ENCODE results near the gene FNTB.

- TF ChIP-seq, protein P1, sequence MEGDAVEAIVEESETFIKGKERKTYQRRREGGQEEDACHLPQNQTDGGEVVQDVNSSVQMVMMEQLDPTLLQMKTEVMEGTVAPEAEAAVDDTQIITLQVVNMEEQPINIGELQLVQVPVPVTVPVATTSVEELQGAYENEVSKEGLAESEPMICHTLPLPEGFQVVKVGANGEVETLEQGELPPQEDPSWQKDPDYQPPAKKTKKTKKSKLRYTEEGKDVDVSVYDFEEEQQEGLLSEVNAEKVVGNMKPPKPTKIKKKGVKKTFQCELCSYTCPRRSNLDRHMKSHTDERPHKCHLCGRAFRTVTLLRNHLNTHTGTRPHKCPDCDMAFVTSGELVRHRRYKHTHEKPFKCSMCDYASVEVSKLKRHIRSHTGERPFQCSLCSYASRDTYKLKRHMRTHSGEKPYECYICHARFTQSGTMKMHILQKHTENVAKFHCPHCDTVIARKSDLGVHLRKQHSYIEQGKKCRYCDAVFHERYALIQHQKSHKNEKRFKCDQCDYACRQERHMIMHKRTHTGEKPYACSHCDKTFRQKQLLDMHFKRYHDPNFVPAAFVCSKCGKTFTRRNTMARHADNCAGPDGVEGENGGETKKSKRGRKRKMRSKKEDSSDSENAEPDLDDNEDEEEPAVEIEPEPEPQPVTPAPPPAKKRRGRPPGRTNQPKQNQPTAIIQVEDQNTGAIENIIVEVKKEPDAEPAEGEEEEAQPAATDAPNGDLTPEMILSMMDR (conservative IDR thresholded peaks at IDR 0.05; ENCODE audit: low read depth, low read length) = no peak
- no peak for TF ChIP-seq EZH2 (IDR thresholded peaks at IDR 0.05; ENCODE audit: low read length, unreplicated experiment)
- TF ChIP-seq EZH2phosphoT487 (IDR thresholded peaks at IDR 0.05; ENCODE audit: borderline replicate concordance, low read length) = no peak
These were observed 96.2 kb downstream of the FNTB start for GRCh38 chr14:65082930-65083329.

Measured in PC-3 (cell line).